ENCODE measurements around the gene RHOXF1.
"Not testable (repeated sequence)": the region's sequence is repeated elsewhere in the genome, so short reads cannot be mapped to it uniquely, and the experiment has no call there.

RHOXF1 gene

GRCh38 chrX:120115438-120115963 lies at the start of gene RHOXF1:
TSS of gene RHOXF1 (minus strand) at chrX:120115913. CDS start at chrX:120115862, 51 bp downstream.
- DNase-seq (ENCODE audit: low read depth): no peak
- TF ChIP-seq CTCF (IDR thresholded peaks at IDR 0.05; ENCODE audit: insufficient read depth, low read depth, low read length, missing control alignments): no peak
- no peak within 1 kb of the TSS for H3K4me3 ChIP-seq (ENCODE audit: low read length)

GRCh38 chrX:120159086-120159485 lies 43.4 kb upstream of the RHOXF1 start:
- not testable (repeated sequence) for DNase-seq (ENCODE audit: low read depth); H3K4me3 ChIP-seq (ENCODE audit: low read length)

GRCh38 chrX:120158313-120158712 lies 42.6 kb upstream of the RHOXF1 start, which contains the start of gene RHOXF2:
TSS of gene RHOXF2 (plus strand) at chrX:120158613. CDS start at chrX:120158751, 138 bp downstream.
- not testable (repeated sequence) for H3K4me3 ChIP-seq (ENCODE audit: low read length)

GRCh38 chrX:120150109-120150744 lies 34.5 kb upstream of the RHOXF1 start:
- DNase-seq (ENCODE audit: low read depth); H3K4me3 ChIP-seq (ENCODE audit: low read length): not testable (repeated sequence)

More at GRCh38 chrX:120158313-120158712, 42.6 kb upstream of the RHOXF1 start, which contains the start of gene RHOXF2:
- DNase-seq (ENCODE audit: low read depth): not testable (repeated sequence)

- no peak overlapping the region for H3K4me3 ChIP-seq (ENCODE audit: low read length)
- TF ChIP-seq CTCF (IDR thresholded peaks at IDR 0.05; ENCODE audit: insufficient read depth, low read depth, low read length, missing control alignments): no peak
- DNase-seq (ENCODE audit: low read depth): no peak
Observed at GRCh38 chrX:120147537-120147936, 31.8 kb upstream of the RHOXF1 start.

- not testable (repeated sequence) for DNase-seq (ENCODE audit: low read depth); H3K4me3 ChIP-seq (ENCODE audit: low read length)
Observed at GRCh38 chrX:120146323-120146722, 30.6 kb upstream of the RHOXF1 start.

- no peak for TF ChIP-seq CTCF (IDR thresholded peaks at IDR 0.05; ENCODE audit: insufficient read depth, low read depth, low read length, missing control alignments)
- DNase-seq (ENCODE audit: low read depth): no peak
Observed at GRCh38 chrX:120145295-120145925, 29.7 kb upstream of the RHOXF1 start.

GRCh38 chrX:120144178-120144844 lies 28.6 kb upstream of the RHOXF1 start:
- TF ChIP-seq CTCF (IDR thresholded peaks at IDR 0.05; ENCODE audit: insufficient read depth, low read depth, low read length, missing control alignments): no peak
- no peak overlapping the region for H3K4me3 ChIP-seq (ENCODE audit: low read length)
- no peak for DNase-seq (ENCODE audit: low read depth)

More at GRCh38 chrX:120145295-120145925, 29.7 kb upstream of the RHOXF1 start:
- H3K4me3 ChIP-seq (ENCODE audit: low read length): no peak overlapping the region
